Esophagus squamous epithelium (tissue), 5 donors: ENCODE data around the gene SSMEM1. TPM values are rescaled to one million over a fixed set of nuclear protein-coding genes. Genes with fewer than 3 reads are reported as not detected.
"Not testable (repeated sequence)": the region's sequence is repeated elsewhere in the genome, so short reads cannot be mapped to it uniquely, and the experiment has no call there.

Experiments used
- DNase-seq: peaks from one replicate; lab custom pipeline; 2025; lab: John Stamatoyannopoulos, UW
- H3K27ac ChIP-seq, 4 donors: fragments of 200-600 bp; sonication (generic); one replicate each; pipeline ENCODE4 v1.5.1; 2016 to 2019; ENCODE audit warnings: mild to moderate bottlenecking in 1 of 4
- H3K27me3 ChIP-seq, 4 donors: fragments of 200-600 bp; sonication (generic); 1 replicate in 3 of 4; 2 replicates in 1 of 4; pipeline versions ENCODE4 v1.5.1 to v1.6.0; 2017 to 2021; ENCODE audit warnings: antibody characterized with exemption in 1 of 4
- H3K36me3 ChIP-seq, 3 donors: fragments of 200-600 bp; sonication (generic); one replicate each; pipeline ENCODE4 v1.5.1; 2016 to 2019
- H3K4me1 ChIP-seq, 3 donors: fragments of 200-600 bp; sonication (generic); one replicate each; pipeline ENCODE4 v1.5.1; 2017 to 2019
- H3K4me3 ChIP-seq, 4 donors: fragments of 200-600 bp; sonication (generic); 1 replicate in 3 of 4; 2 replicates in 1 of 4; pipeline ENCODE4 v1.5.1; 2016 to 2019; ENCODE audit warnings: mild to moderate bottlenecking in 2 of 4, moderate library complexity in 1 of 4
- H3K9me3 ChIP-seq, 3 donors: fragments of 200-600 bp; sonication (generic); one replicate each; pipeline ENCODE4 v1.5.1; 2016 to 2019
- POLR2A ChIP-seq, 4 donors: fragments of 450-650 bp; IDR thresholded peaks; one replicate each; pipeline ENCODE4 v1.6.1; 2017; ENCODE audit warnings: antibody characterized with exemption in 4 of 4, mild to moderate bottlenecking in 4 of 4, moderate library complexity in 3 of 4
- WGBS, 2 donors: methylation state at CpG; one replicate each; pipeline ENCODE4 v1.1.5; 2018; 5-methylcytosine and 5-hydroxymethylcytosine counted together
- intact Hi-C: fragments of 100-400 bp; cut with DNase I; formaldehyde crosslinking; loops from one replicate; pipeline ENCODE4 v1.15.0; 2022
- total RNA-seq, 4 donors: library from RNA; depleted of rRNA; stranded (reverse); fragments of >200 nt; gene quantifications; one replicate each; pipeline ENCODE4 v1.1.0, GENCODE V29; 2016
- TF ChIP-seq, protein P1 (sequence below), 6 experiments: fragments of 450-650 bp in 4 of 6; fragments of 200-600 bp in 2 of 6; sonication (generic) in 2 of 6; IDR thresholded peaks; one replicate each; pipeline ENCODE4 v1.5.1; 2016 to 2019; ENCODE audit warnings: antibody characterized with exemption in 6 of 6, mild to moderate bottlenecking in 4 of 6, moderate library complexity in 4 of 6
- donor health status: DM: yes; HTN: yes; CAD: no.

The SSMEM1 gene
- total RNA-seq, 4 donors from 2014 or later = not detected

DNA sequence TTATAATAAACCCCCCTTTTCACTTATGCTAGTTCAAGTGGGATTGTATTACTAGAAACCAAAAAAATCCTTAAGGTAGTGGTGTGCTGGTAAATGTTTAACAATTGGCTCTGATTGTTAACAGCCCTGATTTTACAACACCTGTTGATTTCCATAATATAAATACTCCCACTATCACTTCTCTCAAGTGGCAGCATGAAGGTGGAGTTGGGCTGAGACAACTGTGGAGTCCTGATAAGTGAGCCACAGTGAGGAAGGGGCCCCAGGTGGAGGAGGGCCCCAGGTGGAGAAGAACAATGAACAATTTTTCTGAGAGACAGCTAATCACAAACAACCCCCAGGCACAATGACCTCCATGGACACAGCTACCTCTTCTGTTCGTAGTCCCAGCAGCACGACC is 26.4 kb downstream of the SSMEM1 start:
- Histone ChIP-seq H3K27ac (no peak overlapping the region), H3K4me1 (no peaks in the 10 kb centered on the region), H3K9me3 (no peaks in the 10 kb centered on the region), H3K36me3 (no peaks in the 10 kb centered on the region), H3K4me3 (no peak overlapping the region), H3K27me3 (no peaks in the 10 kb centered on the region)
- TF ChIP-seq POLR2A (IDR thresholded peaks at IDR 0.05) = no peak
- TF ChIP-seq, protein P1, sequence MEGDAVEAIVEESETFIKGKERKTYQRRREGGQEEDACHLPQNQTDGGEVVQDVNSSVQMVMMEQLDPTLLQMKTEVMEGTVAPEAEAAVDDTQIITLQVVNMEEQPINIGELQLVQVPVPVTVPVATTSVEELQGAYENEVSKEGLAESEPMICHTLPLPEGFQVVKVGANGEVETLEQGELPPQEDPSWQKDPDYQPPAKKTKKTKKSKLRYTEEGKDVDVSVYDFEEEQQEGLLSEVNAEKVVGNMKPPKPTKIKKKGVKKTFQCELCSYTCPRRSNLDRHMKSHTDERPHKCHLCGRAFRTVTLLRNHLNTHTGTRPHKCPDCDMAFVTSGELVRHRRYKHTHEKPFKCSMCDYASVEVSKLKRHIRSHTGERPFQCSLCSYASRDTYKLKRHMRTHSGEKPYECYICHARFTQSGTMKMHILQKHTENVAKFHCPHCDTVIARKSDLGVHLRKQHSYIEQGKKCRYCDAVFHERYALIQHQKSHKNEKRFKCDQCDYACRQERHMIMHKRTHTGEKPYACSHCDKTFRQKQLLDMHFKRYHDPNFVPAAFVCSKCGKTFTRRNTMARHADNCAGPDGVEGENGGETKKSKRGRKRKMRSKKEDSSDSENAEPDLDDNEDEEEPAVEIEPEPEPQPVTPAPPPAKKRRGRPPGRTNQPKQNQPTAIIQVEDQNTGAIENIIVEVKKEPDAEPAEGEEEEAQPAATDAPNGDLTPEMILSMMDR (IDR thresholded peaks at IDR 0.05) = no peak
- DNase-seq = no peak
- WGBS, 2 donors = 90 to 100% methylated on average over 2 of the region's 2 CpGs
- intact Hi-C loops = no loop called here

DNA sequence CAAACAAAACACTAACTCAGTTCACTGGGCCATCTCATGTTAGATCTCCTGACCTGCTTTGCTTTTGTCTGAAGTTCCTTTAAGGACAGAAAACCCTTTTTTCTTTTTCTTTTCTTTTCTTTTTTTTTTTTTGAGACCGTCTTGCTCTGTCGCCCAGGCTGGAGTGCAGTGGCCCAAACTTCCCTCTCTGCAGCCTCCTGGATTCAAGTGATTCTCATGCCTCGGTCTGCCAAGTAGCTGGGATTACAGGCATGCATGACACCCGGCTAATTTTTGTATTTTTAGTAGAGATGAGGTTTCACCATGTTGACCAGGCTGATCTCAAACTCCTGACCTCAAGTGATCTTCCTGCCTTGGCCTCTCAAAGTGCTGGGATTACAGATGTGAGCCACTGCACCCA is 28.7 kb downstream of the SSMEM1 start:
- H3K9me3 ChIP-seq, H3K27me3 ChIP-seq, H3K4me1 ChIP-seq, H3K36me3 ChIP-seq, DNase-seq, H3K4me3 ChIP-seq, H3K27ac ChIP-seq, intact Hi-C loops: not testable (repeated sequence)
- WGBS, 2 donors = 64 to 88% methylated on average over 4 of the region's 4 CpGs

DNA sequence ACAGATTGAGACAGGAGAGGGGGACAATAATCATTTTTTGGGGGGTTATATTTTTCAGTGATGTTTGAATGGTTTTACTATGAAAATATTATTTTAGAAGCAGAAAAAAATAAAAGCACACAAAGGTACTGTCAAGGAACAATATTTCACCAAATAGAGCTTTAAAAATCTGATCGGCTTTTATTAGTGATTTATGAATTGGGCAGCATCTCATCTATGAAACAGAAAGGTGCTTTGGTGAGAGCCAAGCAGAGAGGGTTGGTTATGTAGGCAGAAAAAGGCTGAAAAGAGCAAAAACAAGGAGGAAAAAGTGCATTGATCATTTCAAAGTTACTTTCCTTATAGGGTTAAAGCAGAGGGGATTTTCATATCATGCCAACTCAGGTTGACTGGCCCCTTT is 32.6 kb downstream of the SSMEM1 start:
- Histone ChIP-seq H3K27me3 (no peaks in the 10 kb centered on the region), H3K36me3 (no peaks in the 10 kb centered on the region), H3K4me1 (peaks cover 0 to 6% (median 0%) of the 10 kb centered on the region in 3 donors), H3K4me3 (no peak overlapping the region), H3K27ac (no peak overlapping the region), H3K9me3 (no peaks in the 10 kb centered on the region)
- WGBS, 2 donors = 84% methylated on average over 1 of the region's 1 CpG
- intact Hi-C loops = no loop called here
- TF ChIP-seq POLR2A (IDR thresholded peaks at IDR 0.05) = no peak
- TF ChIP-seq, protein P1 (IDR thresholded peaks at IDR 0.05) = no peak
- DNase-seq = no peak

DNA sequence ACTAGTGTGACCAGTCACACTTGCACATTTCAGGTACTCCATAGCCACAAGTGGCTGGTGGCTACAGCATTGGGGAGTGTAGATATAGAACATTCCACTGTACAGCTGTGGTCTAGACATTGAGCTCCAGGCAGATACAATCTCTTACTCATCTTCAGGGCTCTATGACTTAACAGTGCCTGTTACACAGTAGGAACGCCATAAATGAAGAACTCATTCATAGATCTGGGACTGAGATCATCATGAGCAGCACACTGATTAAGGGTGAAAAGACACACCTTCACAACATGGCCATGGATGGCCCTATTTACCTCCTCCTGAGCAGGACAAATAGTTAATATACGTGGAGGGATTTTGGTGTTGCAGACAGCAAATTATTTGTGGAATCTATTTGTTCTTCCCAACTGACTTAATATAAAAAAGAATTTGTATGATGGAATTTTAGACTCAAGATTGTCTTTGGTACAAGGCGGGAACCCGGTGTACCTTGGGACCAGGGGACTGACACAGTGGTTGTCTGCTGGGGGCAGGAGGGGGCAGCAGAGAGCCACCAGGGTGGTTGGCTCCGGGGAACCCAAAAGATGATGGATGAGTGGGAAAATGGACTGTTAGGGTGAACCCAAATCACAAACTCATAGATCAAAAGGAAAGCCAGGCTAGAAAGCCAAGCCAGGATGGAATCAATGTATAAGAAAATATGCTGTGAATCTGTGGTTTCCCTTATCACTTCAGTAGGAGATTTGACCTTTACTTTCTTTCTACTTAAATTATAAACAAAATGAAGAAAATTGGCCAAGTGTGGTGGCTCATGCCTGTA is 34.7 kb downstream of the SSMEM1 start:
- Histone ChIP-seq H3K9me3 (no peaks in the 10 kb centered on the region), H3K27me3 (no peaks in the 10 kb centered on the region), H3K27ac (no peak overlapping the region), H3K4me1 (peaks cover 0 to 6% (median 0%) of the 10 kb centered on the region in 3 donors), H3K36me3 (no peaks in the 10 kb centered on the region), H3K4me3 (no peak overlapping the region)
- no peak for TF ChIP-seq POLR2A (IDR thresholded peaks at IDR 0.05)
- TF ChIP-seq, protein P1 (IDR thresholded peaks at IDR 0.05) = peak; percentile 53 to 92 (median 82)
- WGBS, 2 donors = 27 to 32% methylated on average over 5 of the region's 5 CpGs
- intact Hi-C loops = no loop called here
- no peak for DNase-seq

DNA sequence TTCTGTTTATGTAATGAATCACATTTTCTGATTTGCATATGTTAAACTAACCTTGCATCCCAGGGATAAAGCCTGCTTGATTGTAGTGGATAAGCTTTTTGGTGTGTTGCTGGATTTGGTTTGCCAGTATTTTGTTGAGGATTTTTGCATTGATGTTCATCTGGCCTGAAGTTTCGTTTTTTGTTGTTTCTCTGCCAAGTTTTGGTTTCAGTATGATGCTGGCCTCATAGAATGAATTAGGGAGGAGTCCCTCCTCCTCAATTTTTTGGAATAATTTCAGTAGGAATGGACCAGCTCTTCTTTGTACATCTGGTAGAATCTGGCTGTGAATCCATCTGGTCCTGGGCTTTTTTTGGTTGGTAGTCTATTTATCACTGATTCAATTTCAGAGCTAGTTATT is 35.8 kb downstream of the SSMEM1 start:
- H3K4me1 ChIP-seq, H3K36me3 ChIP-seq, H3K9me3 ChIP-seq, intact Hi-C loops, H3K4me3 ChIP-seq, H3K27ac ChIP-seq, DNase-seq, H3K27me3 ChIP-seq: not testable (repeated sequence)
- WGBS, 2 donors = 0 to 6% methylated on average over 1 of the region's 1 CpG

DNA sequence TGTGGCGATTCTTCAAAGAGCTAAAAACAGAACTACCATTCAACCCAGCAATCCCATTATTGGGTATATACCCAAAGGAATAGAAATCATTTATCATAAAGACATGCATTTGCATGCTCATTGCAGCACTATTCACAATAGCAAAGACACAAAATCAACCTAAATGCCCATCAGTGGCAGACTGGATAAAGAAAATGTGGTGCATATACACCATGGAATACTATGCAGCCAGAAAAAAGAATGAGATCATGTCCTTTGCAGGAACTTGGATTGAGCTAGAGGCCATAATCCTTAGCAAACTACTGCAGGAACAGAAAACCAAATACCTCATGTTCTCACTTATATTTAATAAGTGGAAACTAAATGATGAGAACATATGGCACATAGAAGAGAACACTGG is 38.8 kb downstream of the SSMEM1 start:
- WGBS, 2 donors = 75 to 93% methylated on average over 1 of the region's 1 CpG
- H3K27me3 ChIP-seq, H3K4me1 ChIP-seq, H3K4me3 ChIP-seq, DNase-seq, H3K27ac ChIP-seq, H3K36me3 ChIP-seq, H3K9me3 ChIP-seq, intact Hi-C loops: not testable (repeated sequence)

DNA sequence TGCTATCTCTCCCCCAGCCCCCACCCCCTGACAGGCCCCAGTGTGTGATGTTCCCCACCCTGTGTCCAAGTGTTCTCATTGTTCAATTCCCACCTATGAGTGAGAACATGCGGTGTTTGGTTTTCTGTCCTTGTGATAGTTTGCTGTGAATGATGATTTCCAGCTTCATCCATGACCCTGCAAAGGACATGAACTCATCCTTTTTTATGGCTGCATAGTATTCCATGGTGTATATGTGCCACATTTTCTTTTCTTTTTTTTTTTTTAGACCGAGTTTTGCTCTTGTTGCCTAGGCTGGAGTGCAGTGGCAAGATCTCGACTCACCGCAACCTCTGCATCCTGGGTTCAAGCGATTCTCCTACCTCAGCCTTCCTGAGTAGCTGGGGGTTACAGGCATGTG is 41.2 kb downstream of the SSMEM1 start:
- H3K27ac ChIP-seq, H3K4me3 ChIP-seq, H3K27me3 ChIP-seq, intact Hi-C loops, H3K4me1 ChIP-seq, DNase-seq, H3K9me3 ChIP-seq, H3K36me3 ChIP-seq: not testable (repeated sequence)
- WGBS, 2 donors = 98 to 100% methylated on average over 4 of the region's 5 CpGs

DNA sequence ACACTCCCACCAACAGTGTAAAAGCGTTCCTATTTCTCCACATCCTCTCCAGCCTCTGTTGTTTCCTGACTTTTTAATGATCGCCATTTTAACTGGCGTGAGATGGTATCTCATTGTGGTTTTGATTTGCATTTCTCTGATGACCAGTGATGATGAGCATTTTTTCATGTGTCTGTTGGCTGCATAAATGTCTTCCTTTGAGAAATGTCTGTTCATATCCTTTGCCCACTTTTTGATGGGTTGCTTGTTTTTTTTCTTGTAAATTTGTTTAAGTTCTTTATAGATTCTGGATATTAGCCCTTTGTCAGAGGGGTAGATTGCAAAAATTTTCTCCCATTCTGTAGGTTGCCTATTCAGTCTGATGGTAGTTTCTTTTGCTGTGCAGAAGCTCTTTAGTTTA is 42.0 kb downstream of the SSMEM1 start:
- not testable (repeated sequence) for H3K4me3 ChIP-seq, DNase-seq
- WGBS, 2 donors = 85 to 97% methylated on average over 3 of the region's 3 CpGs

More for the DNA sequence above, 42.0 kb downstream of the SSMEM1 start:
- H3K27me3 ChIP-seq, H3K9me3 ChIP-seq, H3K4me1 ChIP-seq, intact Hi-C loops, H3K27ac ChIP-seq, H3K36me3 ChIP-seq: not testable (repeated sequence)
